Dedifferentiated amniotic fluid mesenchymal stem cell (primary cell): ENCODE results near the gene RIMOC1.

Experiments used
- DNase-seq: peaks from one replicate; pipeline ENCODE4 v3.0.0-alpha.2; 2016; ENCODE audit errors: extremely low spot score

The RIMOC1 gene, protein sequence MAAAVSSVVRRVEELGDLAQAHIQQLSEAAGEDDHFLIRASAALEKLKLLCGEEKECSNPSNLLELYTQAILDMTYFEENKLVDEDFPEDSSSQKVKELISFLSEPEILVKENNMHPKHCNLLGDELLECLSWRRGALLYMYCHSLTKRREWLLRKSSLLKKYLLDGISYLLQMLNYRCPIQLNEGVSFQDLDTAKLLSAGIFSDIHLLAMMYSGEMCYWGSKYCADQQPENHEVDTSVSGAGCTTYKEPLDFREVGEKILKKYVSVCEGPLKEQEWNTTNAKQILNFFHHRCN

GRCh38 chr5:41903892-41904799 lies at the start of gene RIMOC1:
TSS of gene RIMOC1 (plus strand) at chr5:41904344. CDS start at chr5:41904368, 24 bp downstream.
- DNase-seq: peak; percentile 100

GRCh38 chr5:41856644-41857491 lies 47.3 kb upstream of the RIMOC1 start:
- DNase-seq: peak; percentile 74

DNA sequence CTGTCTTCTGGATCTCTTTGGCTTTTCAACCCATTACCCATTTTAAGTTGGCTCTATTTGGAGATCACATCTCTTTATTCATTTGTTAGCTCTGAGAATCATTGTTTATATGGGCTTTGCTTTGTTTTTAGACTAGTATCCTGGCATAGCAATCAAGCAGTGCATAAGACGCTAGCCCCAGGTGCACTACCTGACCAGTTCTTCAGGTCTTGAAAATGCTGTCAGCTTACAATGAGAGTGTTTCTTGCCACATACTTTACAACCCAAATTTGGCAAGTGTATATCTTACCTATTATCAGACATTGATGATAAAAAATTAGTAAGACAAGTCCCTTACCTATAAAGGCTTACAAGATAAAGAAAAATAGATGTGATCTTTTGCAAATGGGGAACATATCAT lies 46.2 kb upstream of the RIMOC1 start:
- DNase-seq: no peak

DNA sequence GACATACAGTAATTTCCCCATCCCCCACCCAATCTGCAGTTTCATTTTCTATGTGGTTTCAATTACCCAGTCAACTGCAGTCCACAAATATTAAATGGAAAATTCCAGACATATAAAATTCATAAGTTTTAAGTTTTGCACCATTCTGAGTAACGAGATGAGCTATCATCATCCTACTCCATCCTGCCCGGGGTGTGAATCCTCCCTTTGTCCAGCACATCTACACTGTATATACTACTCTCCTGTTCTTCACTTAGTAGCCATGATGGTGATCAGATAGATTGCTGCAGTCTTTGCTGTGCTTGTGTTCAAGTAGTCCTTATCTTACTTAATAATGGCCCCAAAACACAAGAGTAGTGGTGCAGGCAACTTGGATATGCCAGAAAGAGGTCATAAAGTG lies 45.3 kb upstream of the RIMOC1 start:
- DNase-seq: no peak

DNA sequence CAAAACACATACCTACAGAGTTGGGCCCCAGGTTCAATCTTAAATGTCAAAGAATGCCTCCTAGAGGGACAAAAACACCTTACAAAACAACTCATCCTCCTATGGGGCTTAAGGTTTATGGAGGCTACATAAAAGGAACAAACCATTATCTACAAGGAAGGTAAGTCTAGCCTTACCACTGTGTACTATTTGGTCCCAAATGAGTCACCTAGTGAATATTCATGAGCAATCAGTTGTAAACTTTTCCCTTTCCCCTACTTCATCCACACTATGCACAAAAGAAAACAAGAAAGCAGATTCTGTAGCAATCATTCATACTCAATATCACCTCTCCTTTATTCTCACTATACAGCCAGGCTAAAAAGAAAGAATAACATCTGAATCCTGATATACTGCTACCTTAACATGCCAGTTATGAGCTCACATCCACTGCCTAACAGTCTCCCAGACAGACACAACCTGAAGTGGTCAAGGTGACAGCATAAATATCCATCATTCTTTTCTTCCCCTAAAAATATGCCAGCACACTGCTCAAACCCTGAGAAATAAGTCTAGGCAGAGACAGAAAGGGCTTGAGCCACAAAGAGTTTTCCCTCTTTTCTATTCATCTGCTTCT lies 40.2 kb upstream of the RIMOC1 start:
- no peak for DNase-seq

DNA sequence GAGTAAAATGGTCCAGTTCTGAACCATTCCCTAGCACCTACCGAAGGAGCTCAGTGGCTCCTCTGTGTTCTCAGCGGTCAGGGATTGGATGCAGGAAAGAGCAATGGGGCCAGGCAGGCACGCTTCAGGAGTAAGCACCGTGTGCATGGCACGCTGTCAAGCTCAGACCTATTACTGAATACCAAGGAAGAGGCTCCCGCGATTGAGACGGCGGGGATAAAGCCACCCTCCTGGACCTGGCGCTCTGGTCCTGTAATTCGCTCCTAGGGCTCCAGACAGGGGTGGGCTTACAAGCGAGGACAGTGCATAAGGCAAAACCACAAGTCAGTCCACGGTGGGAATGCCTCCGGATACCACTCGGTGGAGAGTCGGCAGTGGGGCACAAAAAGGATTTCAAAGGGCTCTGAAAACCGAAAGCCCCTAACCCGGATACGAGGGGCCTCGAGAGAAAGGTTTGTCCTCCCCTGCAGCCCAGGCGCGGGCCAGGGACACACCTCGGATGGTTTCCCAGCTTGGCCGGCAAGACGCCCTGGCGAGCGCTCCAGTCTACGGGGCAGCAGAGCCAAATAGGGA lies 34.9 kb upstream of the RIMOC1 start:
- DNase-seq: peak; percentile 49

GRCh38 chr5:41869724-41870626 lies 34.2 kb upstream of the RIMOC1 start, which contains the start of gene OXCT1:
TSS of gene OXCT1 (minus strand) at chr5:41870425. CDS start at chr5:41870358, 67 bp downstream.
- DNase-seq: peak; percentile 63

DNA sequence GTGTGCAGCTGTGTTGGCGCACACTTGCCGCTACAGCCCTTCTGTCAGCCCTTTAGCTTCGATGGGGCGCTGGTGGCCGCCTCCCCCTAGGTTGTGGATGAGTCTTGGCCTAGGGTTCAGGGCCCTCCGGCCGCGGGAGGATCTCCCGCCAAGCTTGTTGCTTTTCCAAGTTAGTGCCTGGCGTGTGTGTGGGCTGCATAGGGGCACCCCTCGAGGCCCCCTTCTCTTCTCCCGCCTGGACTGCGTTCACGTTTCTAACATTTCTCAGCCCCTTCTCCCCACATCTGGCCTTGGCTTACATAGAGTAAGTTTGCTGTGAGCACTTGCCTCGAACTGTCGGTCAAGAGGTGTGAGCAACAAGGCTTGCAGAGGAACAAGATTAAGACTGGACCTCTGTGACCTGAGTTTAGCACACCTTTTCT lies 33.5 kb upstream of the RIMOC1 start:
- no peak for DNase-seq

DNA sequence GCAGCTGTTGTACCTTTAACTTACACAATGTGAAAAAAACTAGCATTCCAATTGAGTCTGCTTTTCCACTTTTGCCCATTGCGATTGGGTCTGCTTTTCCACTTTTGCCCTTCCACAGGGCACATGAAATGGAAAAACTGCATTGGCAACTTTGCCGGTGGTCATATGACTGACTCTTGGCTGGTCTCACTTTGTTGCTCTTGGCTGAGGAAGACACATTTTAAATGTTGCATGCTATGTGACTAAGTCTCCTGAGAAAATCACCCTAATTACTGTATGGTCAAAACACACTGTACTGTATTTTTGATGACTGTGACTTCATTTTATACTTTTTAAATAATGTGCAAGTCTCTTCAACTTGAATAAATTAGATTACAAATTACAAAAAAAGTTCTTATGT lies 32.3 kb upstream of the RIMOC1 start:
- peak; percentile 87 for DNase-seq

DNA sequence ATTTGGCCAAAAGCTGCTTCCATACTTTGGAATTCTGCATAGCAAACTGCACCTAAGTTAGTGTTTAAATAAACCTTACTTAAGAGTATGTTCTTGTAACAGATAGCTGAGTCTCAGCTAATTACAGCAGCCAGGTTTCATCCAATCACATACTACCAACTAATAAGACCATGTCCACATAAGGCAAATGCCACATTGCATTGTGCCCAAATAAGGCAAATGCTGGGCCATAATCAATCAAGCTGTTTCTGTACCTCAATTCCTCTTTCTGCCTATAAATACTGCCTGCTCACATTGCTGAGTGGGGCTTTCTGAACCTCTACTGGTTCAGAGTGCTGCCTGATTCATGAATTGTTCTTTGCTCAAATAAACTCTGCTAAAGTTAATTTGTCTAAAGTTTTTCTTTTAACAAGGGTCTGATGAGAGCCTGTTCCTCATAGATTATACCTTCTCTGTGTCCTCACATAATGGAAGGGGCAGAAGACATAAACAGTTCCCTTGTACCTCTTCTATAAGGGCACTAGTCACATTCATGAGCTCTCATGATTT lies 29.6 kb upstream of the RIMOC1 start:
- no peak for DNase-seq

DNA sequence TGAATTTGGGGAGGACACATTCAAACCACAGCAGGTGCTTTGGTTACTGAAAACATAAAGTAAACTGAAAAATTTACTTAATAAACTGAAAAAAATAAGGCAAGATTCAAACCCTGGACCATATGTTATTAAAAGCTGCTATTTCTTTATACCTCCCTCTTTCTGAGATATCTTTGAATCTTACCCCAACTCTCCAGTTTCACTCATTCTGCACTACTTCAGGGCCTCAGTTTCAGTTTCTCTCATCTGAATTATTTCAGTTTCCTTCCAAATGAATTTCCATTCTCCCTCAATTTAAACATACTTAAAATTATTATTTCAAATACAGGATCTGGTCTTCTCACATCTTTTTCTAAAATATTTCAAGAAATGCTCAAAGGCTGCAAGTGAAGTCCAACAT lies 29.0 kb upstream of the RIMOC1 start:
- no peak for DNase-seq

GRCh38 chr5:41876678-41877077 lies 27.5 kb upstream of the RIMOC1 start:
- no peak for DNase-seq

GRCh38 chr5:41877408-41877807 lies 26.7 kb upstream of the RIMOC1 start:
- no peak for DNase-seq

GRCh38 chr5:41878173-41878572 lies 26.0 kb upstream of the RIMOC1 start:
- no peak for DNase-seq

DNA sequence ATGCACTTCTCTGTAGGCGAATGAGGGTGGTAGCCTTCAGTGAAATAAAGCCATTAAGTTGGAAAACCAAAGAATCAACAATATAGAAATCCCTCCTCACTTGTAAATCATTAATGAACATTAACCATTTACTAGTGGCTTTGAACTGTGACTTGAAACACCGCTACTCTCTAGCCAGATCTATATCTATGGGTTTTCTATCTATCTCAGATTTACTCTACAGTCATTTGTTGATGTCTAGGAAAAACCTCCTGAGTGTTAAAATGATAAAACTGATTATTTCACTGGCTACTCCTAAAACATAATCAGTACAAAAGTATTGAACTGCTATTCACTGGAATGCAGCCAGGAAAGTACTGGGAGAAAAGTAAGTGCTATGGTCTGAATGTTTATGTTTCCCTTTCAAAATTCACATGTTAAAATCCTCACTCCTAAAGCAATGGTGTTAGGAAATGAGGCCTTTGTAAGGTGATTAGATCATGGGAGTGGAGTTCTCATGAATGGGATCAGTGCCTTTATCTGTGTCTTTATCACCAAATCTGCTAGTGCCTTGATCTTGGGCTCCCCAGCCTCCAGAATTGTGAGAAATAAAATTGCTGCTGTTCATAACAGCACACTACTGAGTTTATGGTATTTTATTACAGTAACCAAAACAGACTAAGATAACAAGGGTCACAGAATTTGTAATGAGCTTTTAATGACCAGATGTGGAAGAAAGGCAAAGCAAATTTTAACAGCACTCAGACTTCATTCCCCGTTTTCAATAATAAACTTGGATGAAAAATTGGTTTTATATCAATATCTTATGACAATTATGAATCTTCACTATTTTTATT lies 25.3 kb upstream of the RIMOC1 start:
- no peak for DNase-seq

DNA sequence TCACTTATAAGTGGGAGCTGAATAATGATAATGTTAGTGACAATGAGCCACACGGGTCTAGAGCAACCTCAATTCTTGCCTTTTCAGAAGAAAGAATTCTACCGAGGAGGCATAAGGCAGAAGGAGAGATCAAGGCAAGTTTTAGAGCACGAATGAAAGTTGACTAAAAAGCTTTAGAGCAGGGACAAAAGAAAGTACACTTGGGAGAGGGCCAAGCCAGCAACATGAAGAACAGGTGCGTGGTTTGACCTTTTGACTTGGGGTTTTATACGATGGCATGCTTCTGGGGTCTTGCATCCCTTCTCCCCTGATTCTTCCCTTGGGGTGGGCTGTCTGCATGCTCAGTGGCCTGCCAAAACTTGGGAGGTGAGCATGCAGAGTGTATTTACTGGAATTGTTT lies 21.4 kb upstream of the RIMOC1 start:
- DNase-seq: no peak

DNA sequence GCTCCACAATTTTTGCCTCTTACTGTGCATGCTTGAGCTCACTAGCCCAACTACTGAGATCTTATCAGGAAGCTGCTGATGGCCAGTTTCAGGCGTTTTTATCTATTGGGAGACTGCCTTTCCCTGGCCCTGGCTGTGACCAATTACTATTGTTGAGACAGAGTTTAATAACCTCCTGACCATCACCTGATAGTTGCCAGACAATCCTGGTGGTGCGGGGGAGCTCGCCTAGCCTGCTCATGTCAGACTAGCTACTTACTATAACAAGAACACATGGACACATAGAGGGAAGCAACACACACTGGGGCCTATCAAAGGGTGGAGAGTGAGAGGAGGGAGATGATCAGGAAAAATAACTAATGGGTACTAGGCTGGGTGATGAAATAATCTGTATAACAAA lies 20.9 kb upstream of the RIMOC1 start:
- no peak for DNase-seq

DNA sequence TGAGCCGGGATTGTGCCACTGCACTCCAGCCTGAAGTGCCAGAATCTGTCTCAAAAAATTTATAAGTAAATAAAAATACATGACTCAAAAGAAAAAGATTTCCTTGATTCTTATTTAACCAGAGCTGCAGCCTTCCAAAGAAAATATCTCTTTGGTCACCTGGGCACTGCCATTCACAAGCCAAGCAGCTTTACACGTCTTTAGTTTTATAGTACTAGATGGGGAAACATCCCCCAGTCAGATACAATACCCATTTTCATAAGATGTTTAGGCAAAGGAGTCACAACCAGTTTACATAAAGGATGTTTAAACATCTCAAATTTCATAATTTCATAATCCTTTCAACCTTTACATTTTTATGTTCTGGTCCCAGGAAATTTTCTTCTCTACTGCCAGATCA lies 20.2 kb upstream of the RIMOC1 start:
- no peak for DNase-seq

DNA sequence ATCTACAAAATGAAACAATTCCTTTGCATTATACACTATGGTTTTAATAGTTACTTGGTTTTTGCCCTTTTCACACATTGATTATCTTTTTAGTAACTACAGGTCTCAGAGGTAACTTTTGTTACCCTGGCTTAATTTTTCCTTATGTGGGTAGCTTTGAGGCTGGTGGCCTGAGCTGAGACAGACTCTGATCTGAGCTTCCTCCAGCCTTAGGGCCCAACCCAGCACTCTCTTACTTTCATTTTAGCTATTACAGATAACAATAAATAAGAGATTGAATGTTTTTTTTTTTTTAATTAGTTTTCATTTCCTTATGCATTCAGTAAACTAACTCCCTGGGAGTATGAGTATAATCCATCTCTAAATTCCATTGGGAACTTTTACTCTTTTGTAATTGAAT lies 18.9 kb upstream of the RIMOC1 start:
- no peak for DNase-seq
